Uterus (tissue), 2 donors: ENCODE measurements around the gene MLIP.

Source experiments
- POLR2A ChIP-seq, 2 donors: fragments of 450-650 bp; IDR thresholded peaks; one replicate each; pipeline ENCODE4 v1.6.1; 2016; ENCODE audit warnings: antibody characterized with exemption in 2 of 2, mild to moderate bottlenecking in 1 of 2, moderate library complexity in 1 of 2
- TF ChIP-seq, protein P1 (sequence below), 4 experiments: fragments of 200-600 bp in 2 of 4; fragments of 450-650 bp in 2 of 4; sonication (generic) in 2 of 4; IDR thresholded peaks; one replicate each; pipeline ENCODE4 v1.5.1; 2016 to 2019; ENCODE audit warnings: antibody characterized with exemption in 4 of 4, mild to moderate bottlenecking in 2 of 4, moderate library complexity in 1 of 4

DNA sequence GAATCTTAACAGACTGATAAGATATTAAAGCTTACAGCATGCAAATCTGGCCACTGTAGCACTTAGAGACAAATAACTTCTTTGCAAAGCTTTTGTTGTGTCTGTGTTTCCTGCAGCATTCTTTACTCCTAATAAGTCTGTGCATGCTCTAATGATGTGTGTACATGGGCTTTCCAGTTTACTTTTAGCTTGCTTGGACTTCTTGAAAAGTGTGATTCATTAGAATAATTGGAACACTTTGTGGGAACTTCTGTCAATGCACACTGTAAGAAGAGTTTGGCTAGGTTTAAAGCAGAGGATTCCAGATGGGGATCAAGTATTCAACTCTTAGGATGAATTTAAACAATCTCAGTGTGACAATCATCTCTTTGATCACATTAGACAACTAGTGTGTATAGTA is 174.9 kb downstream of the MLIP start:
- no peak for TF ChIP-seq POLR2A (IDR thresholded peaks at IDR 0.05)
- TF ChIP-seq, protein P1, sequence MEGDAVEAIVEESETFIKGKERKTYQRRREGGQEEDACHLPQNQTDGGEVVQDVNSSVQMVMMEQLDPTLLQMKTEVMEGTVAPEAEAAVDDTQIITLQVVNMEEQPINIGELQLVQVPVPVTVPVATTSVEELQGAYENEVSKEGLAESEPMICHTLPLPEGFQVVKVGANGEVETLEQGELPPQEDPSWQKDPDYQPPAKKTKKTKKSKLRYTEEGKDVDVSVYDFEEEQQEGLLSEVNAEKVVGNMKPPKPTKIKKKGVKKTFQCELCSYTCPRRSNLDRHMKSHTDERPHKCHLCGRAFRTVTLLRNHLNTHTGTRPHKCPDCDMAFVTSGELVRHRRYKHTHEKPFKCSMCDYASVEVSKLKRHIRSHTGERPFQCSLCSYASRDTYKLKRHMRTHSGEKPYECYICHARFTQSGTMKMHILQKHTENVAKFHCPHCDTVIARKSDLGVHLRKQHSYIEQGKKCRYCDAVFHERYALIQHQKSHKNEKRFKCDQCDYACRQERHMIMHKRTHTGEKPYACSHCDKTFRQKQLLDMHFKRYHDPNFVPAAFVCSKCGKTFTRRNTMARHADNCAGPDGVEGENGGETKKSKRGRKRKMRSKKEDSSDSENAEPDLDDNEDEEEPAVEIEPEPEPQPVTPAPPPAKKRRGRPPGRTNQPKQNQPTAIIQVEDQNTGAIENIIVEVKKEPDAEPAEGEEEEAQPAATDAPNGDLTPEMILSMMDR (IDR thresholded peaks at IDR 0.05), result no peak
